Measurements from ENCODE around the gene MMP15. TPM values are rescaled to one million over a fixed set of nuclear protein-coding genes. Genes with fewer than 3 reads are reported as not detected.

MMP15 gene
- total RNA-seq, 1 experiment from 2014 or later = 55.5 TPM

GRCh38 chr16:58036943-58037342 lies 11.4 kb downstream of the MMP15 start:
- CTCF ChIA-PET = no interaction called here
- H3K9me3 Mint-ChIP-seq = no peaks in the 10 kb centered on the region
- H3K4me1 Mint-ChIP-seq = peaks cover 9% of the 10 kb centered on the region
- POLR2A ChIA-PET = no interaction called here
- H3K27ac Mint-ChIP-seq = no peak overlapping the region
- TF ChIP-seq SMAD3 (CRISPR knock-in tag; IDR thresholded peaks at IDR 0.05; ENCODE audit: borderline replicate concordance) (no peak), PRRX2 (CRISPR knock-in tag; IDR thresholded peaks at IDR 0.05) (no peak), ZNF121 (CRISPR knock-in tag; IDR thresholded peaks at IDR 0.05) (no peak), ATF3 (CRISPR knock-in tag; conservative IDR thresholded peaks at IDR 0.05) (no peak), CDX4 (CRISPR knock-in tag; IDR thresholded peaks at IDR 0.05; ENCODE audit: borderline replicate concordance) (no peak), GTF2I (CRISPR knock-in tag; conservative IDR thresholded peaks at IDR 0.05) (no peak), ATF6 (CRISPR knock-in tag; IDR thresholded peaks at IDR 0.05) (no peak), CREB1 (CRISPR knock-in tag; IDR thresholded peaks at IDR 0.05) (no peak)
- TF ChIP-seq, protein P1, sequence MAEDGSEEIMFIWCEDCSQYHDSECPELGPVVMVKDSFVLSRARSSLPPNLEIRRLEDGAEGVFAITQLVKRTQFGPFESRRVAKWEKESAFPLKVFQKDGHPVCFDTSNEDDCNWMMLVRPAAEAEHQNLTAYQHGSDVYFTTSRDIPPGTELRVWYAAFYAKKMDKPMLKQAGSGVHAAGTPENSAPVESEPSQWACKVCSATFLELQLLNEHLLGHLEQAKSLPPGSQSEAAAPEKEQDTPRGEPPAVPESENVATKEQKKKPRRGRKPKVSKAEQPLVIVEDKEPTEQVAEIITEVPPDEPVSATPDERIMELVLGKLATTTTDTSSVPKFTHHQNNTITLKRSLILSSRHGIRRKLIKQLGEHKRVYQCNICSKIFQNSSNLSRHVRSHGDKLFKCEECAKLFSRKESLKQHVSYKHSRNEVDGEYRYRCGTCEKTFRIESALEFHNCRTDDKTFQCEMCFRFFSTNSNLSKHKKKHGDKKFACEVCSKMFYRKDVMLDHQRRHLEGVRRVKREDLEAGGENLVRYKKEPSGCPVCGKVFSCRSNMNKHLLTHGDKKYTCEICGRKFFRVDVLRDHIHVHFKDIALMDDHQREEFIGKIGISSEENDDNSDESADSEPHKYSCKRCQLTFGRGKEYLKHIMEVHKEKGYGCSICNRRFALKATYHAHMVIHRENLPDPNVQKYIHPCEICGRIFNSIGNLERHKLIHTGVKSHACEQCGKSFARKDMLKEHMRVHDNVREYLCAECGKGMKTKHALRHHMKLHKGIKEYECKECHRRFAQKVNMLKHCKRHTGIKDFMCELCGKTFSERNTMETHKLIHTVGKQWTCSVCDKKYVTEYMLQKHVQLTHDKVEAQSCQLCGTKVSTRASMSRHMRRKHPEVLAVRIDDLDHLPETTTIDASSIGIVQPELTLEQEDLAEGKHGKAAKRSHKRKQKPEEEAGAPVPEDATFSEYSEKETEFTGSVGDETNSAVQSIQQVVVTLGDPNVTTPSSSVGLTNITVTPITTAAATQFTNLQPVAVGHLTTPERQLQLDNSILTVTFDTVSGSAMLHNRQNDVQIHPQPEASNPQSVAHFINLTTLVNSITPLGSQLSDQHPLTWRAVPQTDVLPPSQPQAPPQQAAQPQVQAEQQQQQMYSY (CRISPR knock-in tag; IDR thresholded peaks at IDR 0.05) = no peak
- TF ChIP-seq, protein P2, sequence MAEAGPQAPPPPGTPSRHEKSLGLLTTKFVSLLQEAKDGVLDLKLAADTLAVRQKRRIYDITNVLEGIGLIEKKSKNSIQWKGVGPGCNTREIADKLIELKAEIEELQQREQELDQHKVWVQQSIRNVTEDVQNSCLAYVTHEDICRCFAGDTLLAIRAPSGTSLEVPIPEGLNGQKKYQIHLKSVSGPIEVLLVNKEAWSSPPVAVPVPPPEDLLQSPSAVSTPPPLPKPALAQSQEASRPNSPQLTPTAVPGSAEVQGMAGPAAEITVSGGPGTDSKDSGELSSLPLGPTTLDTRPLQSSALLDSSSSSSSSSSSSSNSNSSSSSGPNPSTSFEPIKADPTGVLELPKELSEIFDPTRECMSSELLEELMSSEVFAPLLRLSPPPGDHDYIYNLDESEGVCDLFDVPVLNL (CRISPR knock-in tag; IDR thresholded peaks at IDR 0.05; ENCODE audit: borderline replicate concordance, low read depth) = no peak
- TF ChIP-seq, protein P3, sequence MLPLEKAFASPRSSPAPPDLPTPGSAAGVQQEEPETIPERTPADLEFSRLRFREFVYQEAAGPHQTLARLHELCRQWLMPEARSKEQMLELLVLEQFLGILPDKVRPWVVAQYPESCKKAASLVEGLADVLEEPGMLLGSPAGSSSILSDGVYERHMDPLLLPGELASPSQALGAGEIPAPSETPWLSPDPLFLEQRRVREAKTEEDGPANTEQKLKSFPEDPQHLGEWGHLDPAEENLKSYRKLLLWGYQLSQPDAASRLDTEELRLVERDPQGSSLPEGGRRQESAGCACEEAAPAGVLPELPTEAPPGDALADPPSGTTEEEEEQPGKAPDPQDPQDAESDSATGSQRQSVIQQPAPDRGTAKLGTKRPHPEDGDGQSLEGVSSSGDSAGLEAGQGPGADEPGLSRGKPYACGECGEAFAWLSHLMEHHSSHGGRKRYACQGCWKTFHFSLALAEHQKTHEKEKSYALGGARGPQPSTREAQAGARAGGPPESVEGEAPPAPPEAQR (CRISPR knock-in tag; IDR thresholded peaks at IDR 0.05) = no peak
- TF ChIP-seq, protein P4, sequence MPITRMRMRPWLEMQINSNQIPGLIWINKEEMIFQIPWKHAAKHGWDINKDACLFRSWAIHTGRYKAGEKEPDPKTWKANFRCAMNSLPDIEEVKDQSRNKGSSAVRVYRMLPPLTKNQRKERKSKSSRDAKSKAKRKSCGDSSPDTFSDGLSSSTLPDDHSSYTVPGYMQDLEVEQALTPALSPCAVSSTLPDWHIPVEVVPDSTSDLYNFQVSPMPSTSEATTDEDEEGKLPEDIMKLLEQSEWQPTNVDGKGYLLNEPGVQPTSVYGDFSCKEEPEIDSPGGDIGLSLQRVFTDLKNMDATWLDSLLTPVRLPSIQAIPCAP (CRISPR knock-in tag; IDR thresholded peaks at IDR 0.05) = no peak
- ATAC-seq (no peak), DNase-seq (ENCODE audit: low spot score) (no peak)
- no peaks in the 10 kb centered on the region for H3K27me3 Mint-ChIP-seq (ENCODE audit: low read depth)
- peaks cover 35% of the 10 kb centered on the region for H3K36me3 Mint-ChIP-seq
- H3K4me3 Mint-ChIP-seq = no peak overlapping the region

GRCh38 chr16:58037365-58038057 lies 12.0 kb downstream of the MMP15 start:
- no peak for DNase-seq (ENCODE audit: low spot score)
- Mint-ChIP-seq H3K36me3 (peaks cover 35% of the 10 kb centered on the region), H3K27me3 (ENCODE audit: low read depth) (no peaks in the 10 kb centered on the region), H3K27ac (no peak overlapping the region), H3K4me1 (peaks cover 4% of the 10 kb centered on the region), H3K4me3 (no peak overlapping the region), H3K9me3 (no peaks in the 10 kb centered on the region)
- ATAC-seq = no peak
- POLR2A ChIA-PET = no interaction called here
- CTCF ChIA-PET = no interaction called here
- no peak for TF ChIP-seq OVOL2 (CRISPR knock-in tag; IDR thresholded peaks at IDR 0.05; ENCODE audit: borderline replicate concordance)
- no peak for TF ChIP-seq USF2 (CRISPR knock-in tag; IDR thresholded peaks at IDR 0.05)
- no peak for TF ChIP-seq ZNF263 (CRISPR knock-in tag; IDR thresholded peaks at IDR 0.05; ENCODE audit: low read depth)
- no peak for TF ChIP-seq SMAD4 (CRISPR knock-in tag; IDR thresholded peaks at IDR 0.05)
- TF ChIP-seq, protein P1 (CRISPR knock-in tag; IDR thresholded peaks at IDR 0.05) = no peak
- TF ChIP-seq FOXJ3 (CRISPR knock-in tag; IDR thresholded peaks at IDR 0.05; ENCODE audit: borderline replicate concordance) = no peak
- no peak for TF ChIP-seq TCF7 (CRISPR knock-in tag; IDR thresholded peaks at IDR 0.05; ENCODE audit: low read depth)
- no peak for TF ChIP-seq ZNF416 (CRISPR knock-in tag; IDR thresholded peaks at IDR 0.05)
